Keratinocyte (primary cell): ENCODE results near the gene PHF3. TPM values are rescaled to one million over a fixed set of nuclear protein-coding genes. Genes with fewer than 3 reads are reported as not detected.

Experiments used
- DNase-seq: peaks from one replicate; pipeline ENCODE4 v3.0.0-alpha.2; 2011; ENCODE audit warnings: low read depth, missing footprints, low spot score
- FAIRE-seq: peaks from 2 replicates; lab custom pipeline; 2011; peaks lifted over from hg19 to GRCh38; lab: Jason Lieb, UNC
- H2AFZ ChIP-seq: 2 replicates; pipeline ENCODE4 v1.6.0; 2012; ENCODE audit warnings: low read length, control low read depth, inconsistent platforms; ENCODE audit not compliant: control insufficient read depth
- H3K27ac ChIP-seq: 2 replicates; pipeline ENCODE4 v1.5.1; 2011; ENCODE audit warnings: low read length; ENCODE audit not compliant: control insufficient read depth, insufficient read depth
- H3K27me3 ChIP-seq: 3 replicates; pipeline ENCODE4 v1.6.0; 2011; ENCODE audit warnings: low read length; ENCODE audit not compliant: control insufficient read depth, insufficient read depth; ENCODE audit errors: extremely low read depth
- H3K36me3 ChIP-seq, 2 experiments: 2 replicates in 1 of 2; 3 replicates in 1 of 2; pipeline ENCODE4 v1.5.1; 2011; ENCODE audit warnings: low read length in 2 of 2, mild to moderate bottlenecking in 1 of 2; ENCODE audit not compliant: control insufficient read depth in 2 of 2, insufficient read depth in 2 of 2; ENCODE audit errors: extremely low read depth in 1 of 2
- H3K4me1 ChIP-seq: 3 replicates; pipeline ENCODE4 v1.5.1; 2011; ENCODE audit warnings: low read length; ENCODE audit not compliant: control insufficient read depth, insufficient read depth; ENCODE audit errors: extremely low read depth
- H3K4me2 ChIP-seq: 3 replicates; pipeline ENCODE4 v1.6.0; 2011; ENCODE audit warnings: low read depth, low read length; ENCODE audit not compliant: control insufficient read depth, insufficient read depth; ENCODE audit errors: extremely low read depth
- H3K4me3 ChIP-seq, 3 experiments: fragments of 200-600 bp in 1 of 3; sonication (generic) in 1 of 3; 2 replicates in 2 of 3; 3 replicates in 1 of 3; pipeline ENCODE4 v1.5.1; 2011 to 2016; ENCODE audit warnings: low read length in 3 of 3, mild to moderate bottlenecking in 3 of 3, control low read depth in 2 of 3, inconsistent platforms in 1 of 3, low read depth in 1 of 3, mixed read lengths in 1 of 3, mixed run types in 1 of 3, moderate library complexity in 1 of 3; ENCODE audit not compliant: control insufficient read depth in 2 of 3, insufficient read depth in 2 of 3; ENCODE audit errors: extremely low read depth in 1 of 3
- H3K79me2 ChIP-seq: 2 replicates; pipeline ENCODE4 v1.6.0; 2012; ENCODE audit warnings: low read length; ENCODE audit not compliant: control insufficient read depth, insufficient read depth
- H3K9ac ChIP-seq: 3 replicates; pipeline ENCODE4 v1.6.0; 2011; ENCODE audit warnings: low read length; ENCODE audit not compliant: control insufficient read depth, insufficient read depth; ENCODE audit errors: extremely low read depth
- H3K9me1 ChIP-seq: 3 replicates; pipeline ENCODE4 v1.6.0; 2011; ENCODE audit warnings: low read length; ENCODE audit not compliant: control insufficient read depth, insufficient read depth; ENCODE audit errors: extremely low read depth
- H3K9me3 ChIP-seq: 2 replicates; pipeline ENCODE4 v1.5.1; 2012; ENCODE audit warnings: low read depth, low read length; ENCODE audit not compliant: control insufficient read depth
- H4K20me1 ChIP-seq: 3 replicates; pipeline ENCODE4 v1.6.0; 2011; ENCODE audit warnings: low read length; ENCODE audit not compliant: control insufficient read depth, insufficient read depth; ENCODE audit errors: extremely low read depth
- EZH2 ChIP-seq: IDR thresholded peaks from one replicate; pipeline ENCODE4 v1.6.1; 2012; ENCODE audit warnings: inconsistent platforms, mild to moderate bottlenecking, low read length, moderate library complexity
- dilution Hi-C: fragments of 300-500 bp; cut with MboI; formaldehyde crosslinking; loops from one replicate; pipeline ENCODE4 v1.7.0; 2020; ENCODE audit warnings: low sequenced_read_pairs; ENCODE audit not compliant: extremely low pct_ligation_motif_present
- polyA plus RNA-seq, 5 experiments: library from polyadenylated mRNA; depleted of rRNA in 3 of 5; stranded (reverse) in 3 of 5; stranded (forward) in 1 of 5; unstranded in 1 of 5; fragments of >200 nt; gene quantifications; 1 replicate in 1 of 5; 2 replicates in 3 of 5; 3 replicates in 1 of 5; pipeline versions ENCODE4 v1.2.1 to v1.2.3, GENCODE V29; 2011 to 2012; ENCODE audit warnings: missing spikeins in 2 of 5, low read depth in 1 of 5, low replicate concordance in 1 of 5
- TF ChIP-seq, protein P1 (sequence below), 3 experiments: IDR thresholded peaks in 1 of 3; conservative IDR thresholded peaks in 1 of 3; optimal IDR thresholded peaks in 1 of 3; 2 replicates in 2 of 3; 3 replicates in 1 of 3; pipeline versions ENCODE3 to v1.5.1; 2011; ENCODE audit warnings: low read length in 3 of 3, mild to moderate bottlenecking in 3 of 3, moderate library complexity in 2 of 3, control low read depth in 1 of 3, inconsistent platforms in 1 of 3; ENCODE audit not compliant: insufficient read depth in 2 of 3; ENCODE audit errors: extremely low read depth in 1 of 3

The PHF3 gene
- polyA plus RNA-seq, 1 donor (not counting 4 experiments of a cell fraction or from before 2014, with no cell fraction given): 13.7 TPM

DNA sequence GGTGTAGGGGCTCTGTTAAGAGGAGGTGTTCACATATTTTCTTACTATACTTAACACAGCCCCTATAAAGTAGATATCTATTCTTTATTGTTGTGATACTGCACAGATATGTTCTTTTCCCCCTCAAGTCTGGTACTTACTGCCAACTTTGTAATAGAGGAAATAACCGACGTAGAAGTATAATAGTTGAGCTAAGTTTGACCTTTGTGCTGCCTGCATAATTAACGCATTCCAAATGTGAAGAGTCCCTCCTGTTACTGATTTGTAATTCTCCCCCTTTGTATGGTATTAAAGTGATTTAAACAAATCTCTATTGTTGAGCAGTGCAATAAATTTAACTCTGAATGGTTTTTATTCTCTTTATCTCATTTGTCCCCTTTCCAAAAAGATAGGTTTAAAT is 39.0 kb downstream of the PHF3 start:
- no peak for FAIRE-seq
- Histone ChIP-seq H3K9me3 (no peaks in the 10 kb centered on the region), H3K36me3 (no peaks in the 10 kb centered on the region), H3K27ac (no peak overlapping the region), H3K4me3 (no peak overlapping the region), H3K4me1 (no peaks in the 10 kb centered on the region), H4K20me1 (no peaks in the 10 kb centered on the region), H3K79me2 (peaks cover 33% of the 10 kb centered on the region), H3K9me1 (no peaks in the 10 kb centered on the region), H2AFZ (no peak overlapping the region), H3K4me2 (no peak overlapping the region), H3K27me3 (no peaks in the 10 kb centered on the region), H3K9ac (no peak overlapping the region)
- TF ChIP-seq, protein P1, sequence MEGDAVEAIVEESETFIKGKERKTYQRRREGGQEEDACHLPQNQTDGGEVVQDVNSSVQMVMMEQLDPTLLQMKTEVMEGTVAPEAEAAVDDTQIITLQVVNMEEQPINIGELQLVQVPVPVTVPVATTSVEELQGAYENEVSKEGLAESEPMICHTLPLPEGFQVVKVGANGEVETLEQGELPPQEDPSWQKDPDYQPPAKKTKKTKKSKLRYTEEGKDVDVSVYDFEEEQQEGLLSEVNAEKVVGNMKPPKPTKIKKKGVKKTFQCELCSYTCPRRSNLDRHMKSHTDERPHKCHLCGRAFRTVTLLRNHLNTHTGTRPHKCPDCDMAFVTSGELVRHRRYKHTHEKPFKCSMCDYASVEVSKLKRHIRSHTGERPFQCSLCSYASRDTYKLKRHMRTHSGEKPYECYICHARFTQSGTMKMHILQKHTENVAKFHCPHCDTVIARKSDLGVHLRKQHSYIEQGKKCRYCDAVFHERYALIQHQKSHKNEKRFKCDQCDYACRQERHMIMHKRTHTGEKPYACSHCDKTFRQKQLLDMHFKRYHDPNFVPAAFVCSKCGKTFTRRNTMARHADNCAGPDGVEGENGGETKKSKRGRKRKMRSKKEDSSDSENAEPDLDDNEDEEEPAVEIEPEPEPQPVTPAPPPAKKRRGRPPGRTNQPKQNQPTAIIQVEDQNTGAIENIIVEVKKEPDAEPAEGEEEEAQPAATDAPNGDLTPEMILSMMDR (optimal IDR thresholded peaks at IDR 0.05 in 1 of 3, IDR thresholded peaks at IDR 0.05 in 1 of 3, conservative IDR thresholded peaks at IDR 0.05 in 1 of 3; ENCODE audit: extremely low read depth in 1 of 3, insufficient read depth in 2 of 3, low read length in 3 of 3): no peak
- TF ChIP-seq EZH2: no peak
- DNase-seq: no peak
- dilution Hi-C loops: no loop called here

DNA sequence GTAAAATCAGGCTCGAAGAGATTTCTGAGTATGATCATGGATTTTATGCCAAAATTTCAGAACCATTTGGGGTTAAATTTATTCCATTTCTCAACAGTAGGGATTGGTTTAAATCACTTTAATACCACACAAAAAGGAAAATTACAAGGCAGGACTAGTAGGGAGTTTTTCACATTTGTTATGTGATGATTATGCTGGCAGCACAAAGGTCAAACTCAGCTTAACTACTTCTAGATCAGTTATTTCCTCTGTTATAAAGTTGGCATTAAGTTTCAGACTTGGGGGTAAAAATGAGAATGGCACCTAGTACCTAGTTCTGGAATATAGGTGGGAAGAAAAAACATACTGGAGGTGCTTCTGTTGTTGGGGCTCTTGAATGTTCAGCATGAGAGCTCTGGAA is 39.5 kb downstream of the PHF3 start:
- DNase-seq: no peak
- no peaks in the 10 kb centered on the region for H3K36me3 ChIP-seq
- TF ChIP-seq EZH2: no peak
- TF ChIP-seq, protein P1 (optimal IDR thresholded peaks at IDR 0.05 in 1 of 3, IDR thresholded peaks at IDR 0.05 in 1 of 3, conservative IDR thresholded peaks at IDR 0.05 in 1 of 3; ENCODE audit: extremely low read depth in 1 of 3, insufficient read depth in 2 of 3, low read length in 3 of 3): no peak
- dilution Hi-C loops: no loop called here
- H3K9me3 ChIP-seq: no peaks in the 10 kb centered on the region
- H3K9me1 ChIP-seq: no peaks in the 10 kb centered on the region
- no peak for FAIRE-seq
- no peak overlapping the region for H3K9ac ChIP-seq
- H4K20me1 ChIP-seq: no peaks in the 10 kb centered on the region
- H3K4me2 ChIP-seq: no peak overlapping the region
- no peak overlapping the region for H3K4me3 ChIP-seq
- no peak overlapping the region for H2AFZ ChIP-seq
- no peaks in the 10 kb centered on the region for H3K27me3 ChIP-seq
- H3K27ac ChIP-seq: no peak overlapping the region
- H3K79me2 ChIP-seq: peaks cover 30% of the 10 kb centered on the region
- no peaks in the 10 kb centered on the region for H3K4me1 ChIP-seq
